ENCODE measurements around the gene OR5D13. TPM values are rescaled to one million over a fixed set of nuclear protein-coding genes. Genes with fewer than 3 reads are reported as not detected.

The OR5D13 gene
- not detected in 2 replicates for total RNA-seq (2013; cell fraction: nucleolus; rRNA removed)
- total RNA-seq (2014; rRNA removed): not detected in 2 replicates
- total RNA-seq (2014; rRNA removed; fragmentation: Illumina TruSeq; extraction: Trizol): not detected in 2 replicates
- total RNA-seq (2021): not detected in 2 replicates
- not detected for polyA plus RNA-seq (2011; ENCODE audit: low read depth)
- not detected in 2 replicates for polyA plus RNA-seq (2011; rRNA removed)
- polyA plus RNA-seq (2011; cell fraction: cytosol; rRNA removed): not detected in 2 replicates
- not detected in 2 replicates for polyA plus RNA-seq (2011; cell fraction: nucleus; rRNA removed)
- not detected in 2 replicates for polyA plus RNA-seq (2012)
- polyA plus RNA-seq (2014; fragmentation: Illumina TruSeq; extraction: Trizol): not detected in 2 replicates
- polyA plus RNA-seq (2014; fragmentation: Nextera tagmentation; extraction: Ambion mirVana): not detected
- polyA plus RNA-seq (2014; rRNA removed): not detected in 2 replicates
- not detected for polyA plus RNA-seq (2016; fragmentation: Nextera tagmentation; extraction: Ambion mirVana)
- polyA minus RNA-seq (2011; rRNA and poly(A)+ RNA removed): not detected in 2 replicates
- polyA minus RNA-seq (2011; cell fraction: cytosol; rRNA and poly(A)+ RNA removed): not detected in 2 replicates
- not detected in 2 replicates for polyA minus RNA-seq (2011; cell fraction: nucleus; rRNA and poly(A)+ RNA removed)
- Bru-seq, nascent RNA: not detected
- not detected for BruChase-seq, experiment 1, labeled RNA remaining after a 6-hour chase
- not detected for BruChase-seq, experiment 2, labeled RNA remaining after a 2-hour chase
- long read RNA-seq, experiment 1: 0 reads
- long read RNA-seq, experiment 2: 0 reads

GRCh38 chr11:55773138-55773537 lies at the start of gene OR5D13:
OR5D13 (plus strand) TSS chr11:55773438; CDS start chr11:55773438, 0 bp downstream.
- Histone ChIP-seq H3K27ac (ENCODE audit: control insufficient read depth, insufficient read depth) (no peak within 1 kb of the TSS), H2AFZ (ENCODE audit: control insufficient read depth, low read depth, low read length) (no peak within 1 kb of the TSS), H3K79me2 (ENCODE audit: control insufficient read depth, insufficient read depth, low read length) (no peaks in the 10 kb centered on the region), H3K4me1 (ENCODE audit: control insufficient read depth, insufficient read depth, low read length) (no peaks in the 10 kb centered on the region), H3K4me3 (no peak within 1 kb of the TSS), H3K27me3 (replicated peaks in 1 of 2; ENCODE audit: control insufficient read depth in 2 of 2, insufficient read depth in 2 of 2, low read length in 1 of 2) (no peaks in the 10 kb centered on the region), H3K36me3 (ENCODE audit: control insufficient read depth in 2 of 2, insufficient read depth in 2 of 2, low read length in 1 of 2) (no peaks in the 10 kb centered on the region), H3K9ac (ENCODE audit: control insufficient read depth, insufficient read depth, low read length) (no peak within 1 kb of the TSS), H4K20me1 (ENCODE audit: control insufficient read depth, insufficient read depth) (no peaks in the 10 kb centered on the region), H3K4me2 (ENCODE audit: control insufficient read depth, insufficient read depth) (no peak within 1 kb of the TSS), H3K9me3 (replicated peaks; ENCODE audit: control insufficient read depth, insufficient read depth, low read length) (no peaks in the 10 kb centered on the region)
- ChIA-PET RAD21 (ENCODE audit: unreplicated experiment) (no interaction called here), CTCF (no interaction called here), SMC1A (ENCODE audit: uncharacterized antibody, unreplicated experiment) (no interaction called here), POLR2A (no interaction called here)
- no TSS peak for BruUV-seq (replicated peaks)
- DNase-seq (ENCODE audit: low read depth, low spot score) (no peak), ATAC-seq (no peak), FAIRE-seq (no peak)
- in situ Hi-C loops (cut with MboI): loop anchor here (10.0 kb wide), 1 partner anchor 58 kb away; no protein-coding TSS in a partner anchor
- intact Hi-C loops (cut with micrococcal nuclease; ENCODE audit: unreplicated experiment): no loop called here
- TF ChIP-seq TBL1XR1 (IDR thresholded peaks at IDR 0.05; ENCODE audit: low read depth, low read length) (no peak), ATF3 (IDR thresholded peaks at IDR 0.05; ENCODE audit: borderline replicate concordance, extremely low read depth, low read depth, low read length) (no peak), YBX1 (IDR thresholded peaks at IDR 0.05) (no peak), CREB1 (IDR thresholded peaks at IDR 0.05; ENCODE audit: low read depth) (no peak), ZNF687 (IDR thresholded peaks at IDR 0.05) (no peak), WRNIP1 (IDR thresholded peaks at IDR 0.05; ENCODE audit: borderline replicate concordance, low read depth, low read length) (no peak), ETV6 (conservative IDR thresholded peaks at IDR 0.05 in 1 of 2, IDR thresholded peaks at IDR 0.05 in 1 of 2; ENCODE audit: borderline replicate concordance in 1 of 2, low read depth in 1 of 2) (no peak), BCL11A (IDR thresholded peaks at IDR 0.05; ENCODE audit: low read depth, low read length) (no peak), CHD4 (IDR thresholded peaks at IDR 0.05) (no peak), FOXM1 (IDR thresholded peaks at IDR 0.05; ENCODE audit: low read depth, low read length) (no peak), ZBTB11 (CRISPR knock-in tag; IDR thresholded peaks at IDR 0.05) (no peak), MEF2A (IDR thresholded peaks at IDR 0.05; ENCODE audit: insufficient read depth, low read depth, low read length) (no peak), NR2C2 (IDR thresholded peaks at IDR 0.05; ENCODE audit: borderline replicate concordance, control insufficient read depth, insufficient read length, low read depth) (no peak)
